Liver (tissue), 10 donors: ENCODE measurements around the gene SCML2. TPM values are rescaled to one million over a fixed set of nuclear protein-coding genes. Genes with fewer than 3 reads are reported as not detected.

Experiments
- DNase-seq: peaks from one replicate; pipeline ENCODE4 v3.0.0-alpha.2; 2017; ENCODE audit warnings: low spot score
- H3K27ac ChIP-seq, 2 donors: one replicate each; pipeline ENCODE4 v1.7.0; 2013; ENCODE audit warnings: inconsistent platforms in 2 of 2, low read length in 2 of 2, control low read depth in 1 of 2, low read depth in 1 of 2, mild to moderate bottlenecking in 1 of 2
- H3K27me3 ChIP-seq, 4 donors: one replicate each; pipeline versions ENCODE4 v1.6.1 to v1.7.0; 2013; ENCODE audit warnings: low read length in 3 of 4, inconsistent platforms in 1 of 4, mild to moderate bottlenecking in 1 of 4, moderate library complexity in 1 of 4; ENCODE audit not compliant: control insufficient read depth in 4 of 4, insufficient read depth in 4 of 4
- H3K36me3 ChIP-seq, 4 donors: one replicate each; pipeline versions ENCODE4 v1.6.1 to v1.7.0; 2013; ENCODE audit warnings: low read length in 3 of 4, mild to moderate bottlenecking in 3 of 4, low read depth in 1 of 4, moderate library complexity in 1 of 4; ENCODE audit not compliant: control insufficient read depth in 4 of 4, insufficient read depth in 3 of 4
- H3K4me1 ChIP-seq, 4 donors: one replicate each; pipeline versions ENCODE4 v1.6.1 to v1.7.0; 2013; ENCODE audit warnings: low read length in 3 of 4, mild to moderate bottlenecking in 3 of 4, moderate library complexity in 1 of 4; ENCODE audit not compliant: control insufficient read depth in 4 of 4, insufficient read depth in 4 of 4
- H3K4me3 ChIP-seq, 3 donors: one replicate each; pipeline versions ENCODE4 v1.6.1 to v1.7.0; 2013; ENCODE audit warnings: low read length in 3 of 3, control low read depth in 1 of 3, low read depth in 1 of 3, mild to moderate bottlenecking in 1 of 3
- H3K9ac ChIP-seq, 2 donors: one replicate each; pipeline ENCODE4 v1.7.0; 2013; ENCODE audit warnings: low read length in 2 of 2, mild to moderate bottlenecking in 2 of 2, moderate library complexity in 2 of 2, control low read depth in 1 of 2, low read depth in 1 of 2
- H3K9me3 ChIP-seq, 4 donors: one replicate each; pipeline versions ENCODE4 v1.6.1 to v1.7.0; 2013; ENCODE audit warnings: low read length in 3 of 4; ENCODE audit not compliant: control insufficient read depth in 4 of 4
- FOXA1 ChIP-seq: IDR thresholded peaks from 2 replicates; pipeline ENCODE4 v1.6.1; 2016; ENCODE audit warnings: antibody characterized with exemption
- FOXA2 ChIP-seq: IDR thresholded peaks from 2 replicates; pipeline ENCODE4 v1.6.1; 2016; ENCODE audit warnings: antibody characterized with exemption
- GABPA ChIP-seq, 2 donors: IDR thresholded peaks in 1 of 2; conservative IDR thresholded peaks in 1 of 2; 2 replicates each; pipeline ENCODE4 v1.6.1; 2016; ENCODE audit warnings: antibody characterized with exemption in 2 of 2, mild to moderate bottlenecking in 1 of 2, moderate library complexity in 1 of 2
- HNF4G ChIP-seq: IDR thresholded peaks from 2 replicates; pipeline ENCODE4 v1.6.1; 2016; ENCODE audit warnings: antibody characterized with exemption
- JUND ChIP-seq, 2 donors: IDR thresholded peaks; 2 replicates each; pipeline ENCODE4 v1.6.1; 2016; ENCODE audit warnings: antibody characterized with exemption in 2 of 2
- NR2F2 ChIP-seq: IDR thresholded peaks from 2 replicates; pipeline ENCODE4 v1.6.1; 2016; ENCODE audit warnings: antibody characterized with exemption
- RAD21 ChIP-seq, 2 donors: IDR thresholded peaks; 2 replicates each; pipeline ENCODE4 v1.6.1; 2016; ENCODE audit warnings: antibody characterized with exemption in 2 of 2, mild to moderate bottlenecking in 2 of 2
- SP1 ChIP-seq: IDR thresholded peaks from 2 replicates; pipeline ENCODE4 v1.6.1; 2018; ENCODE audit warnings: antibody characterized with exemption, mild to moderate bottlenecking
- TAF1 ChIP-seq: conservative IDR thresholded peaks from 2 replicates; pipeline ENCODE4 v1.6.1; 2016; ENCODE audit warnings: antibody characterized with exemption, mild to moderate bottlenecking
- WGBS: extraction: QIAGEN DNeasy Blood & Tissue Kit; methylation state at CpG from one replicate; pipeline ENCODE4 v1.1.7; 2013; 5-methylcytosine and 5-hydroxymethylcytosine counted together
- polyA plus RNA-seq, 2 donors: library from polyadenylated mRNA; stranded (reverse) in 1 of 2; unstranded in 1 of 2; fragments of 200-250 nt in 1 of 2; fragments of >200 nt in 1 of 2; fragmentation: Nextera tagmentation in 1 of 2; extraction: Ambion mirVana in 1 of 2; gene quantifications; one replicate each; pipeline versions ENCODE4 v1.2.1 to v1.2.3, GENCODE V29; 2013 to 2015
- small RNA-seq: library from RNA; depleted of rRNA; stranded (forward); fragments of <200 nt; gene quantifications from one replicate; pipeline ENCODE3, GENCODE V24; 2014
- total RNA-seq, 2 donors: library from RNA; depleted of rRNA; stranded (reverse); fragments of >200 nt; gene quantifications; one replicate each; pipeline ENCODE4 v1.2.3, GENCODE V29; 2014
- TF ChIP-seq, protein P1 (sequence below): fragments of 150-350 bp; IDR thresholded peaks from 2 replicates; pipeline ENCODE4 v1.5.1; 2017; ENCODE audit warnings: improper control_type of control experiment, low read depth, low read length; ENCODE audit not compliant: missing input control
- TF ChIP-seq, protein P2 (sequence below): IDR thresholded peaks from 2 replicates; pipeline ENCODE4 v1.6.1; 2016; ENCODE audit warnings: antibody characterized with exemption
- TF ChIP-seq, protein P3 (sequence below): IDR thresholded peaks from 2 replicates; pipeline ENCODE4 v1.6.1; 2016; ENCODE audit warnings: antibody characterized with exemption
- TF ChIP-seq, protein P4 (sequence below): IDR thresholded peaks from 2 replicates; pipeline ENCODE4 v1.6.1; 2016; ENCODE audit warnings: antibody characterized with exemption
- TF ChIP-seq, protein P5 (sequence below): IDR thresholded peaks from 2 replicates; pipeline ENCODE4 v1.6.1; 2016; ENCODE audit warnings: antibody characterized with exemption, mild to moderate bottlenecking
- donor health status: healthy.
- donor health status: healthy.
- donor health status: healthy.
- donor health status: healthy.
- donor health status: healthy.

The SCML2 gene
- total and polyA plus RNA-seq, 4 donors = 0.96 to 7.2 (median 1.1) TPM

DNA sequence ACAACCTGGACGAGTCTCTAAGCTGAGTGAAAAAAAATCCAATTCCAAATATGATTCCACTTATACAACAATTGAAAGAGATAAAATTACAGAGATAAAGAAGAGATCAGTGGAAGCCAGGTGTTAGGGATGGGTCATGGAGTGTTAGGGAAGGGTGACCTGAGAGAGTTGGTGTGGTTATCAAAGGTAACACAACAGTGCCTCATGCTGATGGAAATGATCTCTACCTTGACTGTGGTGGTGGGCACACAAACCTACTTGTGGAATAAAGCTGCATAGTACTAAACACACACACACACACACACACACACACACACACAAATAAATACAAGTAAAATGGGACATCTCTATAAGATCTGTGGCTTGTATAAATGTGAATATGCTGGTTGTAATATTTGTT lies 159.8 kb downstream of the SCML2 start:
- WGBS = 80% methylated on average over 1 of the region's 1 CpG
- Histone ChIP-seq H3K36me3 (no peaks in the 10 kb centered on the region), H3K4me3 (no peak overlapping the region), H3K9ac (no peak overlapping the region), H3K9me3 (no peaks in the 10 kb centered on the region), H3K4me1 (no peaks in the 10 kb centered on the region), H3K27ac (no peak overlapping the region), H3K27me3 (peaks cover 0 to 2% (median 0%) of the 10 kb centered on the region in 4 donors)
- TF ChIP-seq JUND (IDR thresholded peaks at IDR 0.05) (no peak), HNF4G (no peak), RAD21 (IDR thresholded peaks at IDR 0.05) (no peak), NR2F2 (no peak), FOXA1 (no peak), FOXA2 (no peak), TAF1 (no peak), GABPA (IDR thresholded peaks at IDR 0.05 in 1 of 2, conservative IDR thresholded peaks at IDR 0.05 in 1 of 2) (no peak), SP1 (no peak)
- TF ChIP-seq, protein P1, sequence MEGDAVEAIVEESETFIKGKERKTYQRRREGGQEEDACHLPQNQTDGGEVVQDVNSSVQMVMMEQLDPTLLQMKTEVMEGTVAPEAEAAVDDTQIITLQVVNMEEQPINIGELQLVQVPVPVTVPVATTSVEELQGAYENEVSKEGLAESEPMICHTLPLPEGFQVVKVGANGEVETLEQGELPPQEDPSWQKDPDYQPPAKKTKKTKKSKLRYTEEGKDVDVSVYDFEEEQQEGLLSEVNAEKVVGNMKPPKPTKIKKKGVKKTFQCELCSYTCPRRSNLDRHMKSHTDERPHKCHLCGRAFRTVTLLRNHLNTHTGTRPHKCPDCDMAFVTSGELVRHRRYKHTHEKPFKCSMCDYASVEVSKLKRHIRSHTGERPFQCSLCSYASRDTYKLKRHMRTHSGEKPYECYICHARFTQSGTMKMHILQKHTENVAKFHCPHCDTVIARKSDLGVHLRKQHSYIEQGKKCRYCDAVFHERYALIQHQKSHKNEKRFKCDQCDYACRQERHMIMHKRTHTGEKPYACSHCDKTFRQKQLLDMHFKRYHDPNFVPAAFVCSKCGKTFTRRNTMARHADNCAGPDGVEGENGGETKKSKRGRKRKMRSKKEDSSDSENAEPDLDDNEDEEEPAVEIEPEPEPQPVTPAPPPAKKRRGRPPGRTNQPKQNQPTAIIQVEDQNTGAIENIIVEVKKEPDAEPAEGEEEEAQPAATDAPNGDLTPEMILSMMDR = no peak
- TF ChIP-seq, protein P2, sequence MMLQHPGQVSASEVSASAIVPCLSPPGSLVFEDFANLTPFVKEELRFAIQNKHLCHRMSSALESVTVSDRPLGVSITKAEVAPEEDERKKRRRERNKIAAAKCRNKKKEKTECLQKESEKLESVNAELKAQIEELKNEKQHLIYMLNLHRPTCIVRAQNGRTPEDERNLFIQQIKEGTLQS = no peak
- TF ChIP-seq, protein P3, sequence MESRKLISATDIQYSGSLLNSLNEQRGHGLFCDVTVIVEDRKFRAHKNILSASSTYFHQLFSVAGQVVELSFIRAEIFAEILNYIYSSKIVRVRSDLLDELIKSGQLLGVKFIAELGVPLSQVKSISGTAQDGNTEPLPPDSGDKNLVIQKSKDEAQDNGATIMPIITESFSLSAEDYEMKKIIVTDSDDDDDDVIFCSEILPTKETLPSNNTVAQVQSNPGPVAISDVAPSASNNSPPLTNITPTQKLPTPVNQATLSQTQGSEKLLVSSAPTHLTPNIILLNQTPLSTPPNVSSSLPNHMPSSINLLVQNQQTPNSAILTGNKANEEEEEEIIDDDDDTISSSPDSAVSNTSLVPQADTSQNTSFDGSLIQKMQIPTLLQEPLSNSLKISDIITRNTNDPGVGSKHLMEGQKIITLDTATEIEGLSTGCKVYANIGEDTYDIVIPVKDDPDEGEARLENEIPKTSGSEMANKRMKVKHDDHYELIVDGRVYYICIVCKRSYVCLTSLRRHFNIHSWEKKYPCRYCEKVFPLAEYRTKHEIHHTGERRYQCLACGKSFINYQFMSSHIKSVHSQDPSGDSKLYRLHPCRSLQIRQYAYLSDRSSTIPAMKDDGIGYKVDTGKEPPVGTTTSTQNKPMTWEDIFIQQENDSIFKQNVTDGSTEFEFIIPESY = no peak
- TF ChIP-seq, protein P4, sequence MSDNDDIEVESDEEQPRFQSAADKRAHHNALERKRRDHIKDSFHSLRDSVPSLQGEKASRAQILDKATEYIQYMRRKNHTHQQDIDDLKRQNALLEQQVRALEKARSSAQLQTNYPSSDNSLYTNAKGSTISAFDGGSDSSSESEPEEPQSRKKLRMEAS = no peak
- TF ChIP-seq, protein P5, sequence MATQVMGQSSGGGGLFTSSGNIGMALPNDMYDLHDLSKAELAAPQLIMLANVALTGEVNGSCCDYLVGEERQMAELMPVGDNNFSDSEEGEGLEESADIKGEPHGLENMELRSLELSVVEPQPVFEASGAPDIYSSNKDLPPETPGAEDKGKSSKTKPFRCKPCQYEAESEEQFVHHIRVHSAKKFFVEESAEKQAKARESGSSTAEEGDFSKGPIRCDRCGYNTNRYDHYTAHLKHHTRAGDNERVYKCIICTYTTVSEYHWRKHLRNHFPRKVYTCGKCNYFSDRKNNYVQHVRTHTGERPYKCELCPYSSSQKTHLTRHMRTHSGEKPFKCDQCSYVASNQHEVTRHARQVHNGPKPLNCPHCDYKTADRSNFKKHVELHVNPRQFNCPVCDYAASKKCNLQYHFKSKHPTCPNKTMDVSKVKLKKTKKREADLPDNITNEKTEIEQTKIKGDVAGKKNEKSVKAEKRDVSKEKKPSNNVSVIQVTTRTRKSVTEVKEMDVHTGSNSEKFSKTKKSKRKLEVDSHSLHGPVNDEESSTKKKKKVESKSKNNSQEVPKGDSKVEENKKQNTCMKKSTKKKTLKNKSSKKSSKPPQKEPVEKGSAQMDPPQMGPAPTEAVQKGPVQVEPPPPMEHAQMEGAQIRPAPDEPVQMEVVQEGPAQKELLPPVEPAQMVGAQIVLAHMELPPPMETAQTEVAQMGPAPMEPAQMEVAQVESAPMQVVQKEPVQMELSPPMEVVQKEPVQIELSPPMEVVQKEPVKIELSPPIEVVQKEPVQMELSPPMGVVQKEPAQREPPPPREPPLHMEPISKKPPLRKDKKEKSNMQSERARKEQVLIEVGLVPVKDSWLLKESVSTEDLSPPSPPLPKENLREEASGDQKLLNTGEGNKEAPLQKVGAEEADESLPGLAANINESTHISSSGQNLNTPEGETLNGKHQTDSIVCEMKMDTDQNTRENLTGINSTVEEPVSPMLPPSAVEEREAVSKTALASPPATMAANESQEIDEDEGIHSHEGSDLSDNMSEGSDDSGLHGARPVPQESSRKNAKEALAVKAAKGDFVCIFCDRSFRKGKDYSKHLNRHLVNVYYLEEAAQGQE = no peak
- no peak for DNase-seq

Small RNA genes lying within 50 kb of the gene (small RNA-seq; reads per million reads assigned to genes)
- gene RF00019 (not detected), gene TMSB10P2 (not detected)

Other genes starting within 250 kb of the SCML2 start
- under 1 TPM in 1 of 2 donors, not detected in 1; 0.09 TPM for gene BEND2, start 133.8 kb downstream of the SCML2 start, total RNA-seq
- gene BEND2, start 133.8 kb downstream of the SCML2 start, polyA plus RNA-seq = not detected
- 1 to 10 TPM; 2.4 to 3.3 TPM for gene CDKL5, start 70.9 kb upstream of the SCML2 start, total RNA-seq
- gene CDKL5, start 70.9 kb upstream of the SCML2 start, polyA plus RNA-seq = 1 to 10 TPM in 1 of 2 donors, under 1 TPM in 1; 0.59 to 1.6 TPM